Measurements from ENCODE around the gene GLP2R. TPM values are rescaled to one million over a fixed set of nuclear protein-coding genes. Genes with fewer than 3 reads are reported as not detected.

GLP2R gene
- total RNA-seq, 1 donor from 2014 or later = not detected

- DNase-seq = peak; percentile 52
- peaks cover 4% of the 10 kb centered on the region for H3K9me3 Mint-ChIP-seq (ENCODE audit: unreplicated experiment)
- H3K27ac Mint-ChIP-seq (ENCODE audit: unreplicated experiment) = no peak overlapping the region
- H3K27me3 Mint-ChIP-seq (ENCODE audit: unreplicated experiment) = peaks cover 9% of the 10 kb centered on the region
- no peak overlapping the region for H3K4me3 Mint-ChIP-seq (ENCODE audit: unreplicated experiment)
- H3K36me3 Mint-ChIP-seq (ENCODE audit: unreplicated experiment) = no peaks in the 10 kb centered on the region
- TF ChIP-seq CTCF (IDR thresholded peaks at IDR 0.05; ENCODE audit: partially characterized antibody, unreplicated experiment) = no peak
- H3K4me1 Mint-ChIP-seq (ENCODE audit: low read depth, unreplicated experiment) = no peaks in the 10 kb centered on the region
Observed at GRCh38 chr17:9817086-9817485, 8.6 kb upstream of the GLP2R start.

GRCh38 chr17:9818760-9819159, 7.0 kb upstream of the GLP2R start:
- Mint-ChIP-seq H3K36me3 (ENCODE audit: unreplicated experiment) (no peaks in the 10 kb centered on the region), H3K4me3 (ENCODE audit: unreplicated experiment) (no peak overlapping the region), H3K9me3 (ENCODE audit: unreplicated experiment) (peaks cover 7% of the 10 kb centered on the region), H3K27me3 (ENCODE audit: unreplicated experiment) (peaks cover 10% of the 10 kb centered on the region), H3K27ac (ENCODE audit: unreplicated experiment) (no peak overlapping the region), H3K4me1 (ENCODE audit: low read depth, unreplicated experiment) (no peaks in the 10 kb centered on the region)
- no peak for DNase-seq
- no peak for TF ChIP-seq CTCF (IDR thresholded peaks at IDR 0.05; ENCODE audit: partially characterized antibody, unreplicated experiment)

GRCh38 chr17:9820448-9820847, 5.3 kb upstream of the GLP2R start:
- Mint-ChIP-seq H3K27ac (ENCODE audit: unreplicated experiment) (no peak overlapping the region), H3K27me3 (ENCODE audit: unreplicated experiment) (peaks cover 10% of the 10 kb centered on the region), H3K4me1 (ENCODE audit: low read depth, unreplicated experiment) (no peaks in the 10 kb centered on the region), H3K4me3 (ENCODE audit: unreplicated experiment) (no peak overlapping the region), H3K36me3 (ENCODE audit: unreplicated experiment) (no peaks in the 10 kb centered on the region), H3K9me3 (ENCODE audit: unreplicated experiment) (peaks cover 7% of the 10 kb centered on the region)
- no peak for DNase-seq
- no peak for TF ChIP-seq CTCF (IDR thresholded peaks at IDR 0.05; ENCODE audit: partially characterized antibody, unreplicated experiment)

- H3K9me3 Mint-ChIP-seq (ENCODE audit: unreplicated experiment) = peaks cover 7% of the 10 kb centered on the region
- H3K36me3 Mint-ChIP-seq (ENCODE audit: unreplicated experiment) = no peaks in the 10 kb centered on the region
- DNase-seq = no peak
- H3K4me3 Mint-ChIP-seq (ENCODE audit: unreplicated experiment) = no peak within 1 kb of the TSS
- TF ChIP-seq CTCF (IDR thresholded peaks at IDR 0.05; ENCODE audit: partially characterized antibody, unreplicated experiment) = no peak
- peaks cover 5% of the 10 kb centered on the region for H3K27me3 Mint-ChIP-seq (ENCODE audit: unreplicated experiment)
- H3K27ac Mint-ChIP-seq (ENCODE audit: unreplicated experiment) = no peak within 1 kb of the TSS
- no peaks in the 10 kb centered on the region for H3K4me1 Mint-ChIP-seq (ENCODE audit: low read depth, unreplicated experiment)
Observed at GRCh38 chr17:9821921-9822320, 3.8 kb upstream of the GLP2R start, which contains the start of gene GSG1L2. Gene GSG1L2, minus strand, starts transcription at chr17:9822079. Its CDS starts 8 bp downstream, at chr17:9822071.

GRCh38 chr17:9824094-9824493, 1.6 kb upstream of the GLP2R start:
- Mint-ChIP-seq H3K4me3 (ENCODE audit: unreplicated experiment) (no peak overlapping the region), H3K9me3 (ENCODE audit: unreplicated experiment) (peaks cover 4% of the 10 kb centered on the region), H3K4me1 (ENCODE audit: low read depth, unreplicated experiment) (no peaks in the 10 kb centered on the region), H3K36me3 (ENCODE audit: unreplicated experiment) (no peaks in the 10 kb centered on the region), H3K27me3 (ENCODE audit: unreplicated experiment) (peaks cover 3% of the 10 kb centered on the region), H3K27ac (ENCODE audit: unreplicated experiment) (no peak overlapping the region)
- DNase-seq = no peak
- TF ChIP-seq CTCF (IDR thresholded peaks at IDR 0.05; ENCODE audit: partially characterized antibody, unreplicated experiment) = no peak
